Trophoblast cell (in vitro differentiated cells and primary cell): ENCODE measurements around the gene OBSCN.

Experiments used
- DNase-seq, 2 donors: peaks; one replicate each; pipeline ENCODE4 v3.0.0-alpha.2; 2016
- H2AFZ ChIP-seq: 2 replicates; pipeline ENCODE4 v1.6.1; 2013; ENCODE audit warnings: low read length, moderate library complexity, mild to moderate bottlenecking; ENCODE audit not compliant: insufficient read depth, poor library complexity
- H2AK5ac ChIP-seq: 2 replicates; pipeline ENCODE4 v1.6.1; 2013; ENCODE audit warnings: mild to moderate bottlenecking, low read length
- H2BK120ac ChIP-seq: 2 replicates; pipeline ENCODE4 v1.6.1; 2013; ENCODE audit warnings: low read length, mild to moderate bottlenecking, moderate library complexity; ENCODE audit not compliant: insufficient read depth, poor library complexity
- H2BK12ac ChIP-seq: 2 replicates; pipeline ENCODE4 v1.6.1; 2013; ENCODE audit warnings: mild to moderate bottlenecking, low read length, moderate library complexity
- H2BK5ac ChIP-seq: 2 replicates; pipeline ENCODE4 v1.6.1; 2013; ENCODE audit warnings: low read length, low read depth, moderate library complexity, mild to moderate bottlenecking; ENCODE audit not compliant: poor library complexity
- H3K14ac ChIP-seq: 2 replicates; pipeline ENCODE4 v1.6.1; 2013; ENCODE audit warnings: mild to moderate bottlenecking, low read length
- H3K18ac ChIP-seq: 2 replicates; pipeline ENCODE4 v1.6.1; 2013; ENCODE audit warnings: mild to moderate bottlenecking, low read length
- H3K23ac ChIP-seq: 2 replicates; pipeline ENCODE4 v1.6.1; 2013; ENCODE audit warnings: low read length
- H3K27ac ChIP-seq: 2 replicates; pipeline ENCODE4 v1.5.1; 2013; ENCODE audit warnings: low read depth, mild to moderate bottlenecking, inconsistent platforms, low read length, moderate library complexity
- H3K27me3 ChIP-seq: 2 replicates; pipeline ENCODE4 v1.6.1; 2013; ENCODE audit warnings: inconsistent platforms, mild to moderate bottlenecking, low read length, moderate library complexity; ENCODE audit not compliant: insufficient read depth
- H3K36me3 ChIP-seq, 2 experiments: 1 replicate in 1 of 2; 2 replicates in 1 of 2; pipeline ENCODE4 v1.6.1; 2013; ENCODE audit warnings: low read length in 2 of 2, mild to moderate bottlenecking in 2 of 2, moderate library complexity in 1 of 2; ENCODE audit not compliant: insufficient read depth in 2 of 2, control insufficient read depth in 1 of 2
- H3K4ac ChIP-seq: 2 replicates; pipeline ENCODE4 v1.6.1; 2013; ENCODE audit warnings: low read depth, mild to moderate bottlenecking, low read length, moderate library complexity
- H3K4me1 ChIP-seq, 2 experiments: 1 replicate in 1 of 2; 2 replicates in 1 of 2; pipeline ENCODE4 v1.6.1; 2013; ENCODE audit warnings: low read length in 2 of 2, mild to moderate bottlenecking in 2 of 2, moderate library complexity in 1 of 2; ENCODE audit not compliant: insufficient read depth in 2 of 2, control insufficient read depth in 1 of 2
- H3K4me2 ChIP-seq: 2 replicates; pipeline ENCODE4 v1.6.1; 2013; ENCODE audit warnings: inconsistent platforms, mild to moderate bottlenecking, low read length, moderate library complexity
- H3K4me3 ChIP-seq: 2 replicates; pipeline ENCODE4 v1.5.1; 2013; ENCODE audit warnings: mild to moderate bottlenecking, low read depth, low read length, inconsistent platforms
- H3K79me1 ChIP-seq: one replicate; pipeline ENCODE4 v1.6.1; 2013; ENCODE audit warnings: low read length
- H3K79me2 ChIP-seq: 2 replicates; pipeline ENCODE4 v1.6.1; 2013; ENCODE audit warnings: low read length, mild to moderate bottlenecking; ENCODE audit not compliant: control insufficient read depth, insufficient read depth, poor library complexity
- H3K9ac ChIP-seq: 2 replicates; pipeline ENCODE4 v1.6.1; 2013; ENCODE audit warnings: mild to moderate bottlenecking, low read length
- H3K9me3 ChIP-seq: 2 replicates; pipeline ENCODE4 v1.6.1; 2013; ENCODE audit warnings: low read depth, mild to moderate bottlenecking, control low read depth, inconsistent platforms, low read length; ENCODE audit not compliant: insufficient read depth
- H4K12ac ChIP-seq: 2 replicates; pipeline ENCODE4 v1.6.1; 2013; ENCODE audit warnings: low read depth, mild to moderate bottlenecking, low read length, moderate library complexity
- H4K8ac ChIP-seq: 2 replicates; pipeline ENCODE4 v1.6.1; 2013; ENCODE audit warnings: low read depth, mild to moderate bottlenecking, low read length, moderate library complexity
- H4K91ac ChIP-seq: one replicate; pipeline ENCODE4 v1.6.1; 2013; ENCODE audit warnings: low read depth, mild to moderate bottlenecking, low read length, moderate library complexity
- WGBS: extraction: QIAGEN DNeasy Blood & Tissue Kit; methylation state at CpG from one replicate; pipeline ENCODE4 v1.1.7; 2013; ENCODE audit warnings: missing lambda C conversion rate; ENCODE audit not compliant: insufficient read length, insufficient coverage; ENCODE audit errors: extremely low coverage; 5-methylcytosine and 5-hydroxymethylcytosine counted together

OBSCN gene

GRCh38 chr1:228372183-228373003 is 164.5 kb downstream of the OBSCN start:
- Histone ChIP-seq H3K4me1 (peaks cover 0 to 2% of the 10 kb centered on the region in 2 experiments), H3K79me2 (no peaks in the 10 kb centered on the region), H3K27ac (no peak overlapping the region), H2BK5ac (no peak overlapping the region), H2AK5ac (no peak overlapping the region), H3K79me1 (no peaks in the 10 kb centered on the region), H4K8ac (no peak overlapping the region), H4K91ac (no peak overlapping the region), H3K4me2 (no peak overlapping the region), H3K4ac (no peak overlapping the region), H2BK120ac (no peak overlapping the region), H3K23ac (no peak overlapping the region), H3K18ac (no peak overlapping the region), H3K36me3 (no peaks in the 10 kb centered on the region), H3K14ac (no peak overlapping the region), H2AFZ (no peak overlapping the region), H3K4me3 (no peak overlapping the region), H3K9ac (no peak overlapping the region), H4K12ac (no peak overlapping the region), H3K27me3 (no peaks in the 10 kb centered on the region), H2BK12ac (no peak overlapping the region), H3K9me3 (peaks cover 2% of the 10 kb centered on the region)
- WGBS: no CpG with 5 or more reads among the region's 34 CpGs
- no peak for DNase-seq

- Histone ChIP-seq H3K9ac (no peak overlapping the region), H3K14ac (no peak overlapping the region), H3K9me3 (peaks cover 2% of the 10 kb centered on the region), H2BK120ac (no peak overlapping the region), H2BK5ac (no peak overlapping the region), H3K4ac (no peak overlapping the region), H3K4me1 (peaks cover 0 to 6% of the 10 kb centered on the region in 2 experiments), H3K36me3 (no peaks in the 10 kb centered on the region), H3K27me3 (no peaks in the 10 kb centered on the region), H2AFZ (no peak overlapping the region), H3K23ac (no peak overlapping the region), H4K91ac (no peak overlapping the region), H4K8ac (no peak overlapping the region), H3K79me2 (no peaks in the 10 kb centered on the region), H2AK5ac (no peak overlapping the region), H3K4me2 (no peak overlapping the region), H3K79me1 (no peaks in the 10 kb centered on the region), H3K18ac (no peak overlapping the region), H2BK12ac (no peak overlapping the region), H3K27ac (no peak overlapping the region), H3K4me3 (no peak overlapping the region), H4K12ac (no peak overlapping the region)
- no peak for DNase-seq
- WGBS: no CpG with 5 or more reads among the region's 12 CpGs
Observed at GRCh38 chr1:228373004-228373680, 165.3 kb downstream of the OBSCN start.

- Histone ChIP-seq H3K9me3 (peaks cover 3% of the 10 kb centered on the region), H2AK5ac (no peak overlapping the region), H3K79me2 (no peaks in the 10 kb centered on the region), H4K8ac (no peak overlapping the region), H4K91ac (no peak overlapping the region), H3K4ac (no peak overlapping the region), H2BK12ac (no peak overlapping the region), H3K27ac (no peak overlapping the region), H2BK120ac (no peak overlapping the region), H3K14ac (no peak overlapping the region), H3K4me3 (no peak overlapping the region), H3K4me1 (peaks cover 0 to 6% of the 10 kb centered on the region in 2 experiments), H3K79me1 (peaks cover 2% of the 10 kb centered on the region), H3K18ac (no peak overlapping the region), H3K36me3 (no peaks in the 10 kb centered on the region), H3K4me2 (no peak overlapping the region), H3K9ac (no peak overlapping the region), H4K12ac (no peak overlapping the region), H2AFZ (no peak overlapping the region), H3K23ac (no peak overlapping the region), H2BK5ac (no peak overlapping the region), H3K27me3 (no peaks in the 10 kb centered on the region)
- no CpG with 5 or more reads among the region's 14 CpGs for WGBS
- DNase-seq: no peak
Observed at GRCh38 chr1:228373681-228374571, 166.1 kb downstream of the OBSCN start.
